Esophagus squamous epithelium (tissue), 5 donors: Measurements from ENCODE around the gene CDC14B. TPM values are rescaled to one million over a fixed set of nuclear protein-coding genes. Genes with fewer than 3 reads are reported as not detected.

Experiments
- DNase-seq: peaks from one replicate; lab custom pipeline; 2025; lab: John Stamatoyannopoulos, UW
- H3K27ac ChIP-seq, 4 donors: fragments of 200-600 bp; sonication (generic); one replicate each; pipeline ENCODE4 v1.5.1; 2016 to 2019; ENCODE audit warnings: mild to moderate bottlenecking in 1 of 4
- H3K27me3 ChIP-seq, 4 donors: fragments of 200-600 bp; sonication (generic); 1 replicate in 3 of 4; 2 replicates in 1 of 4; pipeline versions ENCODE4 v1.5.1 to v1.6.0; 2017 to 2021; ENCODE audit warnings: antibody characterized with exemption in 1 of 4
- H3K36me3 ChIP-seq, 3 donors: fragments of 200-600 bp; sonication (generic); one replicate each; pipeline ENCODE4 v1.5.1; 2016 to 2019
- H3K4me1 ChIP-seq, 3 donors: fragments of 200-600 bp; sonication (generic); one replicate each; pipeline ENCODE4 v1.5.1; 2017 to 2019
- H3K4me3 ChIP-seq, 4 donors: fragments of 200-600 bp; sonication (generic); 1 replicate in 3 of 4; 2 replicates in 1 of 4; pipeline ENCODE4 v1.5.1; 2016 to 2019; ENCODE audit warnings: mild to moderate bottlenecking in 2 of 4, moderate library complexity in 1 of 4
- H3K9me3 ChIP-seq, 3 donors: fragments of 200-600 bp; sonication (generic); one replicate each; pipeline ENCODE4 v1.5.1; 2016 to 2019
- CTCF ChIP-seq, 6 experiments: fragments of 450-650 bp in 4 of 6; fragments of 200-600 bp in 2 of 6; sonication (generic) in 2 of 6; IDR thresholded peaks; one replicate each; pipeline ENCODE4 v1.5.1; 2016 to 2019; ENCODE audit warnings: antibody characterized with exemption in 6 of 6, mild to moderate bottlenecking in 4 of 6, moderate library complexity in 4 of 6
- POLR2A ChIP-seq, 4 donors: fragments of 450-650 bp; IDR thresholded peaks; one replicate each; pipeline ENCODE4 v1.6.1; 2017; ENCODE audit warnings: antibody characterized with exemption in 4 of 4, mild to moderate bottlenecking in 4 of 4, moderate library complexity in 3 of 4
- WGBS, 2 donors: methylation state at CpG; one replicate each; pipeline ENCODE4 v1.1.5; 2018; 5-methylcytosine and 5-hydroxymethylcytosine counted together
- intact Hi-C: fragments of 100-400 bp; cut with DNase I; formaldehyde crosslinking; loops from one replicate; pipeline ENCODE4 v1.15.0; 2022
- total RNA-seq, 4 donors: library from RNA; depleted of rRNA; stranded (reverse); fragments of >200 nt; gene quantifications; one replicate each; pipeline ENCODE4 v1.1.0, GENCODE V29; 2016
- donor health status: DM: yes; HTN: yes; CAD: no.

The CDC14B gene
- total RNA-seq, 4 donors from 2014 or later: 2.7 to 14.8 (median 9.1) TPM

DNA sequence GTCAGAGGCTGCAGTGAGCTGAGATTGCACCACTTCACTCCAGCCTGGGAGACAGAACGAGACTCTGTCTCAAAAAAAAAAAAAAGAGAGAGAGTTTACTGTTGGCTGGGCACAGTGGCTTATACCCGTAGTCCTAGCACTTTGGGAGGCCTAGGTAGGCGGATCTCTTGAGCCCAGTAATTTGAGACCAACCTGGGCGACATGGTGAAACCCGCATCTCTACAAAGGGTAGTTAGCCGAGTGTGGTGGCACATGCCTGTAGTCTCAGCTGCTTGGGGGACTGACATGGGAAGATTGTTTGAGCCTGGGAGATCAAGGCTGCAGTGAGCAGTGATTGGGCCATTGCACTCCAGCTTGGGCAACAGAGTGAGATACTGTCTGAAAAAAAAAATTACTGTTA lies 157.1 kb downstream of the CDC14B start:
- intact Hi-C loops: no loop called here
- 88 to 91% methylated on average over 6 of the region's 6 CpGs for WGBS, 2 donors
- no peak for DNase-seq
- Histone ChIP-seq H3K9me3 (no peaks in the 10 kb centered on the region), H3K27me3 (no peaks in the 10 kb centered on the region), H3K36me3 (peaks cover 0 to 23% (median 0%) of the 10 kb centered on the region in 3 donors), H3K27ac (no peak overlapping the region), H3K4me1 (no peaks in the 10 kb centered on the region), H3K4me3 (no peak overlapping the region)
- TF ChIP-seq CTCF (IDR thresholded peaks at IDR 0.05) (no peak), POLR2A (IDR thresholded peaks at IDR 0.05) (no peak)

DNA sequence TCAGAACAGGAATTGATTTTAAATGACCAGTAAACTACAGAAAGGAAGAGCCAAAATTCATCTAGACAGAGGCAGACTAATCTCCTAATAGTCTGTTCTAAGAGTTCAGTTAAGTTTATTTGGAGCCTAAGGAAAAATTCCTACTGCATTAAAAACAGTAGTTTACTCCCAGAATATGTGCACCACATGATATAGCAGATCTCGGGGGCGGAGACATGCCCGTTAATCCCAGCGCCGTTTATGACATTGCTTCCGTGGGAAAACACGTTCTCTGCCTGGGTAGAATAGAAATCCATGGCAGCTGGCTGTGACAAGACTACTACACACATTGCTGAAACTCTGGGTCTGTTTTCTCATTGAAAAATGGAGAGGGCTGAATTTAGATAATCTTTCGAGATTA lies 158.3 kb downstream of the CDC14B start:
- Histone ChIP-seq H3K36me3 (peaks cover 0 to 22% (median 0%) of the 10 kb centered on the region in 3 donors), H3K4me1 (no peaks in the 10 kb centered on the region), H3K27me3 (no peaks in the 10 kb centered on the region), H3K4me3 (no peak overlapping the region), H3K9me3 (no peaks in the 10 kb centered on the region), H3K27ac (peak overlapping the region in 1 of 4 donors; percentile 13)
- intact Hi-C loops: no loop called here
- DNase-seq: no peak
- no peak for TF ChIP-seq CTCF (IDR thresholded peaks at IDR 0.05)
- no peak for TF ChIP-seq POLR2A (IDR thresholded peaks at IDR 0.05)
- 81 to 89% methylated on average over 8 of the region's 8 CpGs for WGBS, 2 donors

DNA sequence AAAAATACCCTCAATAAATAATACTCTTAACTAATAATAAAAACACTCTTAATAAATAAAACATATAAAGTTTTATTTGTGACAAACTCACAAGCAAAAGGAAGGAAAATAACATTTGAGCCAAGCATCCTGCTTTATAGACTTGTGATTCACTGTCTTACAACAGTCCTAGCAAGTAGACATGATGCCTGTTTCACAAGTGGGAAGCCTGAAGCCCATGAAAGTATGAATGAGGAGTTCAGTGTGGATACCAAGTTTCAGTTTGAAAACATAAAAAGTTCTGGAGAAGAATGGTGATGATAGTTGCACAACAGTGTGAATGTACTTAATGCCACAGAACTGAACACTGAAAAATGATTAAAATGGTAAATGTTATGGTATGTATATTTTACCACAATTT lies 158.8 kb downstream of the CDC14B start:
- Histone ChIP-seq H3K36me3 (peaks cover 0 to 18% (median 0%) of the 10 kb centered on the region in 3 donors), H3K27ac (peak overlapping the region in 1 of 4 donors; percentile 13), H3K4me3 (no peak overlapping the region), H3K9me3 (no peaks in the 10 kb centered on the region), H3K4me1 (no peaks in the 10 kb centered on the region), H3K27me3 (no peaks in the 10 kb centered on the region)
- no peak for TF ChIP-seq CTCF (IDR thresholded peaks at IDR 0.05)
- TF ChIP-seq POLR2A (IDR thresholded peaks at IDR 0.05): no peak
- intact Hi-C loops: no loop called here
- DNase-seq: no peak

DNA sequence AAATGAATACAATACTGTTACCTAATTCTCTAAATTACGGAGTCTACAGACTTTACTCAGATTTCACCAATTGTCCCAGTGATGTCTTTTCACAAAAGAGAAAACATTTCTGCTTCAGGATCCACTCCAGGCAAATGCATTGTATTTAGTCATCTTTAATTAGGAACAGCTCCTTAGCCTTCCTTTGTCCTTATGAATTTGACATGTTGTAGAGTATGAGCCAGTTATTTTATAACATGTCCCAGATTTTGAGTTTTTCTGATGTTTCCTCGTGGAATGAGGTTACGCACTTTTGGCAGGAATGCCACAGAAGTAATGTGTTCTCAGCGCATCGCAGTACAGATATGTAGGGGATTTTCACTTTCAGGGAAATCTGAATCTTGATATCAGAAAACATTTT lies 159.2 kb downstream of the CDC14B start:
- no peaks in the 10 kb centered on the region for H3K9me3 ChIP-seq
- H3K4me1 ChIP-seq: no peaks in the 10 kb centered on the region
- intact Hi-C loops: no loop called here
- 87 to 89% methylated on average over 5 of the region's 5 CpGs for WGBS, 2 donors
- H3K36me3 ChIP-seq: peaks cover 0 to 14% (median 0%) of the 10 kb centered on the region in 3 donors
- H3K27ac ChIP-seq: peak overlapping the region in 1 of 4 donors; percentile 13
- no peak for DNase-seq
- TF ChIP-seq CTCF (IDR thresholded peaks at IDR 0.05) (no peak), POLR2A (IDR thresholded peaks at IDR 0.05) (no peak)
- no peaks in the 10 kb centered on the region for H3K27me3 ChIP-seq
- H3K4me3 ChIP-seq: no peak overlapping the region

DNA sequence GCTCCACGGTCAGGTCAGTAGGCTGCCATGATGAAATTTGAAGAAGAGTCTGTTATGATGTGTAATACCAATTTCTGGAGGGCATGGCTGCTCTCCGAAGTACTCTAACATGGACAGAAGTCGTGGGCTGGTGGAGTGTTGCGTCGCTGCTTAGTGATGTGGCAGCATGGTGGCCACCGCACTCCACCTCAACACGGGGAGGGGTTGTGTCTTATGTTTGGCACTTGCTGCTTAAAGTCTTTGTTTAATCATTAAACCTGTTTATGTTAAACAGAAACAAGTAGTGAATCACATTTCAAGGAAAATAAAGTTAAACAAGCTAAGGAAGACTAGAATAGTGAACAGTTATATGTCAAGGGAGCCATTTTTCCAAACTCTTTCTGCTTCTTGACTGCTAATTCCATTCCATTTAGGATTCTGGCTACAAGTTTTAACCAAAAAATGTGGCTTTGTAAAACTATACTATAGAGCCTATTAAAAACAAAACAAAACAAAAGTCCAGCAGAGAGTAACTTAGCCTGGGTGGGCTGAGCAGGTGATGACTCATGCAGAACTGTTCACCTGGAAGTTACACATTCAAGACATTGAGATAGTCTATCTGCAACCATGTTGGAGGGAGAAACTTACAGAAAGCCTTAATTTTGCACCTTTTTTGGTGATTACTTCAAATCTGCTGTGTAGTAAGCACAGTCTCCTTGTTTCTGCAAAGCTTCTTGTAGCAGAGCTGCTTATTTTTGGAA lies 160.2 kb downstream of the CDC14B start:
- WGBS, 2 donors: 92 to 98% methylated on average over 7 of the region's 7 CpGs
- TF ChIP-seq POLR2A (IDR thresholded peaks at IDR 0.05) (no peak), CTCF (IDR thresholded peaks at IDR 0.05) (no peak)
- H3K27ac ChIP-seq: no peak overlapping the region
- intact Hi-C loops: loop anchor here (10.0 kb wide), 1 partner anchor 115 kb away; no protein-coding TSS in a partner anchor
- H3K4me1 ChIP-seq: no peaks in the 10 kb centered on the region
- H3K27me3 ChIP-seq: no peaks in the 10 kb centered on the region
- H3K36me3 ChIP-seq: peaks cover 0 to 14% (median 0%) of the 10 kb centered on the region in 3 donors
- DNase-seq: no peak
- no peaks in the 10 kb centered on the region for H3K9me3 ChIP-seq
- no peak overlapping the region for H3K4me3 ChIP-seq
